ENCODE results near the gene EIF4A3. TPM values are rescaled to one million over a fixed set of nuclear protein-coding genes. Genes with fewer than 3 reads are reported as not detected.

EIF4A3 gene
- polyA plus RNA-seq, 1 experiment, result 103 TPM

DNA sequence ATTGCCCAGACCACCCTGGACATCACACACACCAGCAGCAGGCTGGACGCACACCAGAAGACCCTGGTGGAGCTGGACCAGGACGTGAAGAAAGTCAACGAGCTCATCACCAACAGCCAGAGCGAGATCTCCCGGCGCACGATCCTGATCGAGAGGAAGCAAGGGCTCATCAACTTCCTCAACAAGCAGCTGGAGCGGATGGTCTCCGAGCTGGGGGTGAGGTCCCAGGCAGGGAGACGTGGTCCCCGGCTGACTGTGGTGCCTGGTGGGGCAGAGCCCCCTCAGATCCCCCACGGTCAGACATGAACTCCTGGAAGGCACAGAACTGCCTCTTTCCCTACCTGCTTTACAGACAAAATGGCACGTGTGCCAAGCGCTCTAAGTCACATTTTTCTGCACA is 62.2 kb downstream of the EIF4A3 start:
- CTCF ChIA-PET, result interaction anchor here (0.5 to 1.1 kb wide), 2 partner anchors 17 to 241 kb away, joined by 3 to 6 read pairs; partner anchors contain the start of gene GAA
- POLR2A ChIA-PET, result no interaction called here
- no peak for DNase-seq (ENCODE audit: low read depth, low spot score)
- H3K27me3 ChIP-seq (ENCODE audit: control insufficient read depth, insufficient read depth, low read length), result peaks cover 14% of the 10 kb centered on the region
- TF ChIP-seq, protein P1, sequence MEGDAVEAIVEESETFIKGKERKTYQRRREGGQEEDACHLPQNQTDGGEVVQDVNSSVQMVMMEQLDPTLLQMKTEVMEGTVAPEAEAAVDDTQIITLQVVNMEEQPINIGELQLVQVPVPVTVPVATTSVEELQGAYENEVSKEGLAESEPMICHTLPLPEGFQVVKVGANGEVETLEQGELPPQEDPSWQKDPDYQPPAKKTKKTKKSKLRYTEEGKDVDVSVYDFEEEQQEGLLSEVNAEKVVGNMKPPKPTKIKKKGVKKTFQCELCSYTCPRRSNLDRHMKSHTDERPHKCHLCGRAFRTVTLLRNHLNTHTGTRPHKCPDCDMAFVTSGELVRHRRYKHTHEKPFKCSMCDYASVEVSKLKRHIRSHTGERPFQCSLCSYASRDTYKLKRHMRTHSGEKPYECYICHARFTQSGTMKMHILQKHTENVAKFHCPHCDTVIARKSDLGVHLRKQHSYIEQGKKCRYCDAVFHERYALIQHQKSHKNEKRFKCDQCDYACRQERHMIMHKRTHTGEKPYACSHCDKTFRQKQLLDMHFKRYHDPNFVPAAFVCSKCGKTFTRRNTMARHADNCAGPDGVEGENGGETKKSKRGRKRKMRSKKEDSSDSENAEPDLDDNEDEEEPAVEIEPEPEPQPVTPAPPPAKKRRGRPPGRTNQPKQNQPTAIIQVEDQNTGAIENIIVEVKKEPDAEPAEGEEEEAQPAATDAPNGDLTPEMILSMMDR (IDR thresholded peaks at IDR 0.05; ENCODE audit: low read depth, low read length), result no peak
- H3K27ac ChIP-seq (ENCODE audit: low read depth, low read length), result no peak overlapping the region
- peaks cover 2% of the 10 kb centered on the region; the same call in 1 of the 2 replicates for H3K9me3 ChIP-seq (ENCODE audit: control insufficient read depth, insufficient read depth, low read length)
- no peak overlapping the region for H3K4me3 ChIP-seq (ENCODE audit: low read depth, low read length)

Small RNA genes within 50 kb of the gene (small RNA-seq; reads per million reads assigned to genes)
- gene AC087741.2 (ENCODE audit: insufficient read length, low read depth), result not detected
- gene MIR1268B (ENCODE audit: insufficient read length, low read depth), result not detected

Other genes with a start within 250 kb of the EIF4A3 start
- 10.9 and 14.7 TPM in 2 replicates for gene TBC1D16, start 111.3 kb downstream of the EIF4A3 start, polyA plus RNA-seq (2011; rRNA removed)
- 2.0 and 2.4 TPM in 2 replicates for gene CCDC40, start 110.5 kb downstream of the EIF4A3 start, polyA plus RNA-seq (2011; rRNA removed)
- 3.8 and 6.0 TPM in 2 replicates for gene GAA, start 45.5 kb downstream of the EIF4A3 start, polyA plus RNA-seq (2011; rRNA removed)
- not detected in 2 replicates for gene CARD14, start 22.9 kb upstream of the EIF4A3 start, polyA plus RNA-seq (2011; rRNA removed)
- gene SGSH, start 73.2 kb upstream of the EIF4A3 start, polyA plus RNA-seq (2011; rRNA removed), result 37.4 and 39.9 TPM in 2 replicates
- gene SLC26A11, start 73.3 kb upstream of the EIF4A3 start, polyA plus RNA-seq (2011; rRNA removed), result 8.9 and 11.7 TPM in 2 replicates
- gene RNF213, start 113.7 kb upstream of the EIF4A3 start, polyA plus RNA-seq (2011; rRNA removed), result 46.8 and 51.5 TPM in 2 replicates